ENCODE data around the gene DNAAF2.

DNAAF2 gene

DNA sequence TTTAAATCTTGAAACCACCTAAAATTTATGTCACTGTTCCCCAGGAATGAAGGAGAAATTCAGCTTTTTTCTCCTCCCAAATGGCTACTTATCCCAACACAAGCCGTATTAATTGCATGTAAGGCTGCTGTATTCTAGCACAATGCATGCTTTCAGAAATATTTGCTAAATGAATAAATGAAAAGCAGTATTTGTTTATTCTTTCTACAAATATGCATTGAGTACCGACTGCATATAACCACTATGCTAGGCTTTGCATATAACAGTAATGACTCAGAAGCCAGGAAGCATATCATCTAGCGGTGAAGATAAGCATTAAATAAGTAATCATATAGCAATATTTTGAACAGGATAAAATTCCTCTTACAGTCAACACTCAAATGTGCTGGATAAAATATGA, 42.0 kb downstream of the DNAAF2 start:
- peak overlapping the region; percentile 63 for H3K4me2 ChIP-seq (ENCODE audit: low read length)
- peaks cover 35% of the 10 kb centered on the region for H3K79me2 ChIP-seq (ENCODE audit: control insufficient read depth, low read length)
- H3K9me3 ChIP-seq (ENCODE audit: control insufficient read depth, insufficient read depth, low read length): no peaks in the 10 kb centered on the region
- H3K27me3 ChIP-seq (ENCODE audit: control insufficient read depth, low read length): no peaks in the 10 kb centered on the region
- H3K36me3 ChIP-seq (ENCODE audit: control insufficient read depth, low read length): peaks cover 3% of the 10 kb centered on the region
- no peak for TF ChIP-seq EZH2phosphoT487 (IDR thresholded peaks at IDR 0.05; ENCODE audit: borderline replicate concordance, low read length)
- TF ChIP-seq, protein P1, sequence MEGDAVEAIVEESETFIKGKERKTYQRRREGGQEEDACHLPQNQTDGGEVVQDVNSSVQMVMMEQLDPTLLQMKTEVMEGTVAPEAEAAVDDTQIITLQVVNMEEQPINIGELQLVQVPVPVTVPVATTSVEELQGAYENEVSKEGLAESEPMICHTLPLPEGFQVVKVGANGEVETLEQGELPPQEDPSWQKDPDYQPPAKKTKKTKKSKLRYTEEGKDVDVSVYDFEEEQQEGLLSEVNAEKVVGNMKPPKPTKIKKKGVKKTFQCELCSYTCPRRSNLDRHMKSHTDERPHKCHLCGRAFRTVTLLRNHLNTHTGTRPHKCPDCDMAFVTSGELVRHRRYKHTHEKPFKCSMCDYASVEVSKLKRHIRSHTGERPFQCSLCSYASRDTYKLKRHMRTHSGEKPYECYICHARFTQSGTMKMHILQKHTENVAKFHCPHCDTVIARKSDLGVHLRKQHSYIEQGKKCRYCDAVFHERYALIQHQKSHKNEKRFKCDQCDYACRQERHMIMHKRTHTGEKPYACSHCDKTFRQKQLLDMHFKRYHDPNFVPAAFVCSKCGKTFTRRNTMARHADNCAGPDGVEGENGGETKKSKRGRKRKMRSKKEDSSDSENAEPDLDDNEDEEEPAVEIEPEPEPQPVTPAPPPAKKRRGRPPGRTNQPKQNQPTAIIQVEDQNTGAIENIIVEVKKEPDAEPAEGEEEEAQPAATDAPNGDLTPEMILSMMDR (IDR thresholded peaks at IDR 0.05; ENCODE audit: low read depth, low read length, poor library complexity, severe bottlenecking): no peak
- peak overlapping the region; percentile 53 for H3K4me3 ChIP-seq (ENCODE audit: low read length)
- no peaks in the 10 kb centered on the region for H3K9me2 ChIP-seq (replicated peaks; ENCODE audit: control insufficient read depth, low read length)
- H3K27ac ChIP-seq (ENCODE audit: low read depth, low read length): peak overlapping the region; percentile 88
- peaks cover 42% of the 10 kb centered on the region for H3K4me1 ChIP-seq (ENCODE audit: control insufficient read depth, low read length)
- peaks cover 28% of the 10 kb centered on the region for H3F3A ChIP-seq (ENCODE audit: control insufficient read depth, insufficient read depth)
- H4K20me1 ChIP-seq (ENCODE audit: control insufficient read depth, insufficient read depth, low read depth, low read length): no peaks in the 10 kb centered on the region

DNA sequence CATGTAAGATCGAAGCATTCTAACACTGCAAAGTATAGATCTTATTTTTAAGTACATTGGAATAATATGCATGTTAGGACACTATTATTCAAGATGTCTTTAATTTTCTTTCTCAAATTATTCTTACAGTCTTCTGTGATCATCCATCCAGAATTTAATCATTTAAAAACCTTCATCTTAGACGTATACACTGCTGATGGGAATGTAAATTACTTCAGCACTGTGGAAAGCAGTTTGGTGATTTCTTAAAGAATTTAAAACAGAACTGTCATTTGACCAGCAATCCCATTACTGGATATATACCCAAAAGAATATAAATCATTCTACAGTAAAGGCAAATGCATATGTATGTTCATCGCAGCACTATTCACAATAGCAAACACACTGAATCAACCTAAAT, 45.7 kb downstream of the DNAAF2 start:
- TF ChIP-seq EZH2phosphoT487 (IDR thresholded peaks at IDR 0.05; ENCODE audit: borderline replicate concordance, low read length): no peak
- TF ChIP-seq, protein P1 (IDR thresholded peaks at IDR 0.05; ENCODE audit: low read depth, low read length, poor library complexity, severe bottlenecking): no peak
- H4K20me1 ChIP-seq (ENCODE audit: control insufficient read depth, insufficient read depth, low read depth, low read length): peaks cover 10% of the 10 kb centered on the region
- no peak overlapping the region for H3K27ac ChIP-seq (ENCODE audit: low read depth, low read length)
- no peaks in the 10 kb centered on the region for H3K27me3 ChIP-seq (ENCODE audit: control insufficient read depth, low read length)
- H3K9me2 ChIP-seq (replicated peaks; ENCODE audit: control insufficient read depth, low read length): no peaks in the 10 kb centered on the region
- peaks cover 34% of the 10 kb centered on the region for H3K4me1 ChIP-seq (ENCODE audit: control insufficient read depth, low read length)
- no peak overlapping the region for H3K4me2 ChIP-seq (ENCODE audit: low read length)
- H3K36me3 ChIP-seq (ENCODE audit: control insufficient read depth, low read length): peaks cover 18% of the 10 kb centered on the region
- peaks cover 28% of the 10 kb centered on the region for H3K79me2 ChIP-seq (ENCODE audit: control insufficient read depth, low read length)
- no peaks in the 10 kb centered on the region for H3K9me3 ChIP-seq (ENCODE audit: control insufficient read depth, insufficient read depth, low read length)
- no peak overlapping the region for H3K4me3 ChIP-seq (ENCODE audit: low read length)
- H3F3A ChIP-seq (ENCODE audit: control insufficient read depth, insufficient read depth): peaks cover 30% of the 10 kb centered on the region

DNA sequence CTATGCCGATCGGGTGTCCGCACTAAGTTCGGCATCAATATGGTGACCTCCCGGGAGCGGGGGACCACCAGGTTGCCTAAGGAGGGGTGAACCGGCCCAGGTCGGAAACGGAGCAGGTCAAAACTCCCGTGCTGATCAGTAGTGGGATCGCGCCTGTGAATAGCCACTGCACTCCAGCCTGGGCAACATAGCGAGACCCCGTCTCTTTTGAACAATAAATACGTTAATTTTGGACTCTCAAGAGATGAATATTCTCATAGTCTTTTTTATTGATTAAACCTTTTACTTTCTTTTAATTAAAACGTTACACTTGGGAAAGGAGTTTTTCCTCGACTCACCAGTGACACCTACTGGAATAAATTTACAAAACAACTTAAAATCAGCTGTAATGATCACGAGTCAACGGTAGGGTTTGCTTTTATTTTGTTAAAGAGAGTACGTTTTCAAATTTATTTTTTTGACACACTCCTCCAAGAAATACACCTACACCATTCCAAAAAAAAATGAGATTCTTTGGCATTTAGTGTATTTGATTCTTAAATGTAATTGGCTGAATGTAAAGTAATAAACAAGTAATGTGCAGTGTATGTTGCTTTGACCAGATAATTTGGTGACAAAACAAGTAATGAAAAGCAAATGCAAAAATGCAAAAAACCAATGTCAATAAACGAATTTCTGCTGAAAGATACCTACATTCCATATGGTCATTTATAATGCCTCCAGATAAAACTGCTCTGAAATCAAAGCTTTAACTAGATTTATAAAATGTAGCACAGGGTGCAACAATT, 48.2 kb downstream of the DNAAF2 start:
- TF ChIP-seq EZH2phosphoT487 (IDR thresholded peaks at IDR 0.05; ENCODE audit: borderline replicate concordance, low read length): no peak
- TF ChIP-seq, protein P1 (IDR thresholded peaks at IDR 0.05; ENCODE audit: low read depth, low read length, poor library complexity, severe bottlenecking): peak; percentile 92

More for the DNA sequence above, 48.2 kb downstream of the DNAAF2 start:
- Histone ChIP-seq H3K9me3 (ENCODE audit: control insufficient read depth, insufficient read depth, low read length) (no peaks in the 10 kb centered on the region), H3F3A (ENCODE audit: control insufficient read depth, insufficient read depth) (peaks cover 46% of the 10 kb centered on the region), H4K20me1 (ENCODE audit: control insufficient read depth, insufficient read depth, low read depth, low read length) (peaks cover 30% of the 10 kb centered on the region), H3K4me3 (ENCODE audit: low read length) (peak overlapping the region; percentile 79), H3K36me3 (ENCODE audit: control insufficient read depth, low read length) (peaks cover 43% of the 10 kb centered on the region), H3K27me3 (ENCODE audit: control insufficient read depth, low read length) (no peaks in the 10 kb centered on the region), H3K9me2 (replicated peaks; ENCODE audit: control insufficient read depth, low read length) (no peaks in the 10 kb centered on the region), H3K27ac (ENCODE audit: low read depth, low read length) (peak overlapping the region; percentile 69), H3K79me2 (ENCODE audit: control insufficient read depth, low read length) (peaks cover 44% of the 10 kb centered on the region), H3K4me1 (ENCODE audit: control insufficient read depth, low read length) (peaks cover 35% of the 10 kb centered on the region), H3K4me2 (ENCODE audit: low read length) (peak overlapping the region; percentile 49)
